SK-N-SH (cell line): Measurements from ENCODE around the gene CPXM1.

Experiments
- EZH2phosphoT487 ChIP-seq: fragments of 200-600 bp; sonication (generic); IDR thresholded peaks from 2 replicates; pipeline ENCODE4 v1.6.1; 2017; ENCODE audit warnings: low read depth, mixed run types, mild to moderate bottlenecking, antibody characterized with exemption, moderate library complexity, borderline replicate concordance
- MXI1 ChIP-seq: IDR thresholded peaks from 2 replicates; pipeline ENCODE4 v1.6.1; 2012; ENCODE audit warnings: mild to moderate bottlenecking, low read depth, low read length, improper control_type of control experiment
- POLR2AphosphoS5 ChIP-seq: IDR thresholded peaks from 2 replicates; pipeline ENCODE4 v1.6.1; 2012; ENCODE audit warnings: low read depth, low read length
- TEAD4 ChIP-seq: IDR thresholded peaks from 2 replicates; pipeline ENCODE4 v1.4.0; 2012; ENCODE audit warnings: mild to moderate bottlenecking, borderline replicate concordance; ENCODE audit not compliant: insufficient read depth
- TF ChIP-seq, protein P1 (sequence below): fragments of 200-600 bp; sonication (generic); IDR thresholded peaks from 2 replicates; pipeline ENCODE4 v1.6.1; 2017; ENCODE audit warnings: antibody characterized with exemption, mild to moderate bottlenecking, moderate library complexity
- TF ChIP-seq, protein P2 (sequence below): IDR thresholded peaks from 2 replicates; pipeline ENCODE4 v1.6.1; 2012; ENCODE audit warnings: mild to moderate bottlenecking, low read depth, low read length, moderate library complexity

DNA sequence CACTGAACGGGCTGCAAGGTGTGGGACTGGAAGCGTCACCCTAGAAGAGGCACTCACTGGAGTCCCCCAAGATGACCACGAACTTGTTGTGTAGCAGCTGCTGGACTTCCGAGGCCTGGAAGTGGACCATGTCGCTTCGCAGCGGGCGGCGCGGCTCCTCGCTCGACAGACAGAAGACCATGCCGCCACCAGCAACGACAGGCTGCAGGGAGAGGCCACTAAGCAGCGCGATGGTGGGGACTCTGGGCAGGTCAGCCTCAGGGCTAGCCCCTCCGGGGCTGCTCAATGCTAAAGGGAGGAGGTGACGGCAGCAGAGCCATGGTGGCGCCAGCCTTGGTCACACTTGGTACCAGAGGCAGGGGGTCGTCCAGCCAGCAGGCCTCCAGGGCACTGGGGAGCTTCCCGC lies 39.3 kb upstream of the CPXM1 start:
- TF ChIP-seq MXI1 (no peak), TEAD4 (no peak), EZH2phosphoT487 (no peak), POLR2AphosphoS5 (no peak)
- TF ChIP-seq, protein P1, sequence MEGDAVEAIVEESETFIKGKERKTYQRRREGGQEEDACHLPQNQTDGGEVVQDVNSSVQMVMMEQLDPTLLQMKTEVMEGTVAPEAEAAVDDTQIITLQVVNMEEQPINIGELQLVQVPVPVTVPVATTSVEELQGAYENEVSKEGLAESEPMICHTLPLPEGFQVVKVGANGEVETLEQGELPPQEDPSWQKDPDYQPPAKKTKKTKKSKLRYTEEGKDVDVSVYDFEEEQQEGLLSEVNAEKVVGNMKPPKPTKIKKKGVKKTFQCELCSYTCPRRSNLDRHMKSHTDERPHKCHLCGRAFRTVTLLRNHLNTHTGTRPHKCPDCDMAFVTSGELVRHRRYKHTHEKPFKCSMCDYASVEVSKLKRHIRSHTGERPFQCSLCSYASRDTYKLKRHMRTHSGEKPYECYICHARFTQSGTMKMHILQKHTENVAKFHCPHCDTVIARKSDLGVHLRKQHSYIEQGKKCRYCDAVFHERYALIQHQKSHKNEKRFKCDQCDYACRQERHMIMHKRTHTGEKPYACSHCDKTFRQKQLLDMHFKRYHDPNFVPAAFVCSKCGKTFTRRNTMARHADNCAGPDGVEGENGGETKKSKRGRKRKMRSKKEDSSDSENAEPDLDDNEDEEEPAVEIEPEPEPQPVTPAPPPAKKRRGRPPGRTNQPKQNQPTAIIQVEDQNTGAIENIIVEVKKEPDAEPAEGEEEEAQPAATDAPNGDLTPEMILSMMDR, result no peak
- TF ChIP-seq, protein P2, sequence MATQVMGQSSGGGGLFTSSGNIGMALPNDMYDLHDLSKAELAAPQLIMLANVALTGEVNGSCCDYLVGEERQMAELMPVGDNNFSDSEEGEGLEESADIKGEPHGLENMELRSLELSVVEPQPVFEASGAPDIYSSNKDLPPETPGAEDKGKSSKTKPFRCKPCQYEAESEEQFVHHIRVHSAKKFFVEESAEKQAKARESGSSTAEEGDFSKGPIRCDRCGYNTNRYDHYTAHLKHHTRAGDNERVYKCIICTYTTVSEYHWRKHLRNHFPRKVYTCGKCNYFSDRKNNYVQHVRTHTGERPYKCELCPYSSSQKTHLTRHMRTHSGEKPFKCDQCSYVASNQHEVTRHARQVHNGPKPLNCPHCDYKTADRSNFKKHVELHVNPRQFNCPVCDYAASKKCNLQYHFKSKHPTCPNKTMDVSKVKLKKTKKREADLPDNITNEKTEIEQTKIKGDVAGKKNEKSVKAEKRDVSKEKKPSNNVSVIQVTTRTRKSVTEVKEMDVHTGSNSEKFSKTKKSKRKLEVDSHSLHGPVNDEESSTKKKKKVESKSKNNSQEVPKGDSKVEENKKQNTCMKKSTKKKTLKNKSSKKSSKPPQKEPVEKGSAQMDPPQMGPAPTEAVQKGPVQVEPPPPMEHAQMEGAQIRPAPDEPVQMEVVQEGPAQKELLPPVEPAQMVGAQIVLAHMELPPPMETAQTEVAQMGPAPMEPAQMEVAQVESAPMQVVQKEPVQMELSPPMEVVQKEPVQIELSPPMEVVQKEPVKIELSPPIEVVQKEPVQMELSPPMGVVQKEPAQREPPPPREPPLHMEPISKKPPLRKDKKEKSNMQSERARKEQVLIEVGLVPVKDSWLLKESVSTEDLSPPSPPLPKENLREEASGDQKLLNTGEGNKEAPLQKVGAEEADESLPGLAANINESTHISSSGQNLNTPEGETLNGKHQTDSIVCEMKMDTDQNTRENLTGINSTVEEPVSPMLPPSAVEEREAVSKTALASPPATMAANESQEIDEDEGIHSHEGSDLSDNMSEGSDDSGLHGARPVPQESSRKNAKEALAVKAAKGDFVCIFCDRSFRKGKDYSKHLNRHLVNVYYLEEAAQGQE, result no peak
